ENCODE measurements around the gene PDXDC1.
"Not testable (repeated sequence)": the region's sequence is repeated elsewhere in the genome, so short reads cannot be mapped to it uniquely, and the experiment has no call there.

The PDXDC1 gene

DNA sequence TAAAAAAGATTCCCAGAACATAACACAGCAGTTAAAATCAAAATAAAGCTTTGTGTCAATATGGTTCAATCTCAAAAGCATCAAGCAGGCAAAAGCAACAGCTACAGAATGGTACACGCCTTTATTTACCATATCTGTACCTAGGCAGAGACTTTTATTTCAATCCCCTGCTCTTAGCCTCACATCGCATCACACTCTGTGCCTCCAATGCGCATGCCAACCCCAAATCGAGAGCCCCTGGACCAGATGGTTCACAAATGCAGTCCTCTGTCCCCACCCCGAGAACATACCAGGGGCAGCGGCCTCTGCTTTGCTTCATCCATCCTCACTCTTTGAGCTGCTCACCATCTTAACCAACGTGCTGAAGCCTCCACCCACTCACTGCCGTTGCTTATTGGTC is 91.9 kb downstream of the PDXDC1 start:
- DNase-seq (ENCODE audit: low spot score) = not testable (repeated sequence)

DNA sequence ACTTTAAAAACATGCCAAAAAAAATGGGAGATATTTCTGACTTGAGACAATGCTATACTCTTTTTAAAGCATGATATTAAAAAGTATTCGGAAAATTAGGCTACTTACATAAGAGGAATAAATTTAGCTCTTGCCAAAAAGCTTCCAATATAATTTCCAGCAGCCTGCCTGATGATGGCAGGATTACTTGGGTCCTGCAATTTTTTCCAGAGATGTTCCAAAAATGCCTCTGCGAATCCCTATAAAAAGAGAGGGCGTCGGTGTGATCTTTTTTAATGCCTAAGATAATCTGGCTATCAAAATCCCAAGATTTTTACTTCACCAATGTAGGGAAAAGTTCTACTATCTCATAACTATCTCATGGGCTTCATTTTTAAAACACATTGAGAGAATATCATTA is 96.2 kb downstream of the PDXDC1 start:
- DNase-seq (ENCODE audit: low spot score) = not testable (repeated sequence)

- DNase-seq (ENCODE audit: low spot score) = not testable (repeated sequence)
Observed at GRCh38 chr16:15071916-15072769, 97.3 kb downstream of the PDXDC1 start.

- DNase-seq (ENCODE audit: low spot score) = no peak
Observed at GRCh38 chr16:15073101-15073500, 98.3 kb downstream of the PDXDC1 start.

DNA sequence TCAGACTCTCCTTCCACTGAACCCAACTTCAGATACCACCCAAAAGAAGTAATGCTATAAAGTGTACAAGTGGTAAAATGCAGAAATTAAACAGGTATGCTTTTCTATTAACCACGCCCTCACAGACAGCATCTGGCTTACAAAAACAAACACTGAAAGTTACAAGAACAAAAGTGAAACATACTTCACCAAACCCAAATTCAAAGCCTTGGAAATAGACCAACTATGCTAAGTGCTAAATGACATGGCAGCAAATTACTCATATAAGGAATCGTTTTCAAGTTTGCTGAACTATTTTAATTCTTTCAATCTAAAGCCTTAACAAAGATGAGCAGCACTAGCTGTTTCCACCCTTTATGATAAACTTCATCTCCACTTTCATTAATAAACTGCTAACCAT is 101.3 kb downstream of the PDXDC1 start:
- DNase-seq (ENCODE audit: low spot score) = peak; percentile 33

DNA sequence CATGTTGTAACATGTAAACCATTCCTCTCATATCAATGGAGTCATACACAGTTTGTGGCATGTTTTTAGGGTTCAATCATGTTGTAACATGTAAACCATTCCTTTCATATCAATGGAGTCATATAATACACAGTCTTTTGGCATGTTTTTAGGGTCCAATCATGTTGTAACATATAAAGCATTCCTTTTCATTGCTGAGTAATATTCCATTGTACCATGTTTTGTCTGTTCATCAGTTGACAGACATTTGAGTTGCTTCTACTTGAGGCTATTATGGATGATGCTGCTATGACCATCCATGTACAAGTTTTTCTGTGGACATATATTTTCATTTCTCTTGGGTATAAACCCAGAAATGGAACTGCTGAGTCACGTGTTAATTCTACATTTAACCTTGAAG is 106.1 kb downstream of the PDXDC1 start:
- not testable (repeated sequence) for DNase-seq (ENCODE audit: low spot score)

- DNase-seq (ENCODE audit: low spot score) = not testable (repeated sequence)
Observed at GRCh38 chr16:15082788-15083187, 108.0 kb downstream of the PDXDC1 start.

GRCh38 chr16:15090663-15091269 is 115.9 kb downstream of the PDXDC1 start:
- not testable (repeated sequence) for DNase-seq (ENCODE audit: low spot score)

- not testable (repeated sequence) for DNase-seq (ENCODE audit: low spot score)
Observed at GRCh38 chr16:15093571-15093954, 118.7 kb downstream of the PDXDC1 start.

GRCh38 chr16:15093955-15094827 is 119.4 kb downstream of the PDXDC1 start, which contains the start of gene RRN3:
TSS of gene RRN3 (minus strand) at chr16:15094272. CDS start at chr16:15094233, 39 bp downstream.
- DNase-seq (ENCODE audit: low spot score) = peak; percentile 94

- not testable (repeated sequence) for DNase-seq (ENCODE audit: low spot score)
Observed at GRCh38 chr16:15096583-15096972, 121.8 kb downstream of the PDXDC1 start.

DNA sequence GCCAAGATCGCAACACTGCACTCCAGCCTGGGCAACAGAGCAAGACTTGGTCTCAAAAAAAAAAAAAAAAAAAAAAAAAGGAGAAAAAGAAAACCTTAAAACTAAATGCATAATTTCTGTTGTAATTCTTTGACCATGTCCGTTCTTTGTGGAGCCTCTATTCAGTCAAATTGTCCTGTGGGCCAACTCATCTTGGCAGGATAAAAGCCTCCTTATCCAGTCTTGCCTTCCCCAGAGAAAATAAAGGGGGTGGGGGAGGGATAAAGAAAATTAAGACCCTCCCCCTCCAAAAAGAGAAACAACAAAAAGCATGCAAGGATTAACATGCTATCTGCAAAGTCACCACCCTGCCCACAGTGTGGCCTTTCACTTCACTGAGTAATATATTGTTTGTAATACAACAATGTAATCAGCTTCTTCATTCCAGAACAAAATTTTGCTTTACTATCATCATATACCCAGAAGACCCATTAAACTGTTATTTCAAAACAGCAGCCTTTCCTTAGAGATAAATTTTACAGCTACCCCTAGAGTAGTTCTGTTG is 124.6 kb downstream of the PDXDC1 start:
- not testable (repeated sequence) for DNase-seq (ENCODE audit: low spot score)

DNA sequence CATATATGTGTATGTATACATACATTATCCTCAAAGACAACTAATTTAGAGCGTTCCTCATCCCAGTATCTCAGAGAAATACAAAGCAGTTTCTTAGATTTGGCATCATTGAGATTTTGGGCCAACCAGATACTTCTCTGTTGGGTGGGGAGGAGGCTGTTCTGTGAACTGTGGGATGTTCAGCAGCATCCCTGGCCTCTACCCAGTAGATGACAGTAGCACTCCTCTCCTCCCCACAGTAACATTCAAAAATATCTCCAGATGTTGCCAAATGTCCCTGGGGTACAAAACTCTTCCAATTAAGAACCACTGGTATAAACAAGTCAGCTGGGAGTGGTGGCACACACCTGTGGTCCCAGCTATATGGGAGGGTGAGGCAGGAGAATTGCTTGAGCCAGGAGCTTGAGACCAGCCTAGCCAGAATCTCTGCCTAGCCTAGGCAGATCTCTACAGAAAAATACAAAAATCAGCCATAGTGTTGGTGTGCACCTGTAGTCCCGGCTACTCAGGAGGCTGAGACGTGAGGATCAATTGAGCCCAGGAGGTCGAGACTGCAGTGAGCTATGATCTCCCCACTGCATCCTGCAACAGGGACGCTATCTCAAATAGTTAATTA is 125.7 kb downstream of the PDXDC1 start:
- not testable (repeated sequence) for DNase-seq (ENCODE audit: low spot score)

DNA sequence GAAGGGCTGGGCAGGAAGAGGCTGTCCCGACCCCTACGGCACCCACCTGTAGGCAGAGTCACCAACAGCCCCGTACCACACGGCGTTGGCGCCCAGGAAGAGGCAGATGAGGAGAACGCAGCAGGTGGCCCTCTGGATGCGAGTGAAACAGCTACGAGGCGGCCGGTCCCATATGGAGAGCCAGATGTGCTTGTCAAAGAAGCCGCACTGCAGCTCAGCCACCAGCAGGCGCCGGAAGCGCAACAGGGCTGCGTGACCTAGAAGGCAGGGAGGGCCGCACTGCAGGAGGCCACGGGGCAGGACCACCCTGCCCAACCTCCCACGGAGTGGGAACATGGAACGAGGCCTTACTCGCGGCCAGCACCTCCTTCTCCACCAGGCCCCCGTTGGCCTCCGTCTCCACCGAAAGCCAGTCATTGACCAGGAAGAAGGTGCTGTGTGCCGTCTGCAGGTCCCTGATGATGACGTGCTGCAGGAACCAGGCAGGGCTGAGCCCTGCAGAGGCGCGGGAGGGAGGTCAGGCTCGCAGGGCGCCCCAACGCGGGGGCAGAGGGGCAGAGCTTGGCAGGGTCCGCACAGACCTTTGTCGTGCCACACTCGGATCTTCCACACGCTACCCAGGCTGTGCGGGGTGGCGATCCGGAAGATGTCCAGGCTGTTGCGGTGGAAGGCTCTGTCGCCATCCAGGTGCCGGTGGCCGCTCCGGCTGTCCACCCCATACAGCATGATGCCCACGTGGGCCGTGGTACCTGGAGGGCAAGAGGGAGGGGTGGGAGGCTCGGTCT is 153.0 kb downstream of the PDXDC1 start:
- DNase-seq (ENCODE audit: low spot score) = not testable (repeated sequence)

- not testable (repeated sequence) for DNase-seq (ENCODE audit: low spot score)
Observed at GRCh38 chr16:15130256-15130932, 155.6 kb downstream of the PDXDC1 start.

- not testable (repeated sequence) for DNase-seq (ENCODE audit: low spot score)
Observed at GRCh38 chr16:15130943-15131700, 156.3 kb downstream of the PDXDC1 start.

GRCh38 chr16:15132719-15133428 is 158.0 kb downstream of the PDXDC1 start:
- not testable (repeated sequence) for DNase-seq (ENCODE audit: low spot score)

- DNase-seq (ENCODE audit: low spot score) = not testable (repeated sequence)
Observed at GRCh38 chr16:15133554-15133953, 158.7 kb downstream of the PDXDC1 start.

Data from activated CD4-positive, alpha-beta T cell treated with anti-CD3 and anti-CD28 coated beads, Interleukin-2, Interleukin-4, amounts not matched to agents 100 ng/mL and 50 ng/mL, durations not matched to agents 16 hours and 8 hours (primary cell).